ENCODE results near the gene NOXO1.

DNA sequence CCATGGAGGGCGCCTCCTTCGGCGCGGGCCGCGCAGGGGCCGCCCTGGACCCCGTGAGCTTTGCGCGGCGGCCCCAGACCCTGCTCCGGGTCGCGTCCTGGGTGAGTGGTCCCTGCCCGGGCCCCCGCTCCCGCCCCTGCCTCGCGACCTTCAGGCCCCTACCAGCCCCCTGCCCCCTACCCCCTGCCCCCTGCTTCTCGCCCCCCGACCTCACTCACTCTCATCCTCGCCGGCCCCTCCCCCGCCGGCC, 8.8 kb upstream of the NOXO1 start:
- TF ChIP-seq POLR2A (IDR thresholded peaks at IDR 0.05; ENCODE audit: low read depth, low read length) = no peak
- no peak for TF ChIP-seq SPI1 (IDR thresholded peaks at IDR 0.05; ENCODE audit: low read depth, low read length)
- no peak for TF ChIP-seq POLR2AphosphoS5 (IDR thresholded peaks at IDR 0.05; ENCODE audit: low read depth, low read length)
- TF ChIP-seq TAF1 (IDR thresholded peaks at IDR 0.05; ENCODE audit: low read depth, low read length) = no peak
- no peak for TF ChIP-seq POU2F2 (IDR thresholded peaks at IDR 0.05; ENCODE audit: low read depth, low read length)
- TF ChIP-seq PAX5 (IDR thresholded peaks at IDR 0.05; ENCODE audit: insufficient read depth, low read length, severe bottlenecking) = no peak
